ENCODE results near the gene SMAGP.
"Not testable (repeated sequence)": the region's sequence is repeated elsewhere in the genome, so short reads cannot be mapped to it uniquely, and the experiment has no call there.

DNA sequence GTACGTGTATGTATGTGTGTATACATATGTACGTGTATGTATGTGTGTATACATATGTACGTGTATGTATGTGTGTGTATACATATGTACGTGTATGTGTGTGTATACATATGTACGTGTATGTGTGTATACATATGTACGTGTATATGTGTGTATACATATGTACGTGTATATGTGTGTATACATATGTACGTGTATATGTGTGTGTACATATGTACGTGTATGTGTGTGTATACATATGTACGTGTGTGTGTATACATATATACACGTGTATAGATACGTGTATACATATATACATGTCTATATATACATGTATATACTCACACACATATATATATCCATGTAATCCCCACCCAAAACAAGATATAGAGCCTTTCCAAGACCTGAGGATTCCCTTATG, 50.4 kb downstream of the SMAGP start:
- not testable (repeated sequence) for TF ChIP-seq ZNF274 (IDR thresholded peaks at IDR 0.05; ENCODE audit: low read depth, low read length); YY1 (IDR thresholded peaks at IDR 0.05; ENCODE audit: insufficient read depth, insufficient read length)

Measured in NT2/D1 (cell line).